ENCODE results near the gene SLC6A4. TPM values are rescaled to one million over a fixed set of nuclear protein-coding genes. Genes with fewer than 3 reads are reported as not detected.

SLC6A4 gene
- total and polyA plus RNA-seq, 2 of the 8 experiments (the other 6 are each of a cell fraction or from before 2014, with no cell fraction given): 0.09 to 0.33 TPM

DNA sequence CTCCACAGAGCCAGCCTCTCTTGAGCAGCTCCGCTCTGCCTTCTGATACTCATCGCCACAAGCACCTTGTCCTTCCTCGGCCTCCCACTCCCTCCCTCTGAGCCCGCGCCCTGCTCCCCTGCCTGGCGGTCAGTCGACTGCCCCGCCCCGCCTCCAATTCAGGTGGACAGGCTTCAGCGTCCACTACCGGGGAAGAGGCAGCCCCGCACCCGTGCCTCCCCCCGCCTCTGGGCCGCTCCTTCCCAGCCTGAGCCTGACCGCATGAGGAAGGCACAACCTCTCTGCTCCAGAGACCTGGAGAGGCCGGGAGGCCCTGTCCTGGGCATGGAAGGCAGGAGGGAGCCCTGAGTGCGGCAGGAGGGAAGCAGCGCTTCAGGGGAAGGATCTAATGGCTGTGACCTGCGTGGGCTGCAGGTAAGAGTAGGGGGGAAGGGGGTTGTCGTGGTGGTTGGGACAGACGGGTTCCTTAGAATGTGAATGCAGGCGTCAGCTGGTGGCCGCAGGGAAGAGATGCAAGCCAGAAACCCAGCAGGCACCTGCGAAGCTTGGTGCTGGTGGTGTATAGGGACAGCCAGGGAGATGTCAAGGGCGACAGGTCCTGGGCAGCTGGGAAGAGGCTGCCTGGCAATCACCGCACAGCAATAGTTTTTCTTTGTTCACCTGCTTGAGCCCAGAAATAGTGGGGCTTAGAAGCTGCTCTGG is 3.0 kb upstream of the SLC6A4 start:
- ChIA-PET POLR2A (ENCODE audit: partially characterized antibody) (interaction anchor here (0.6 to 2.3 kb wide), 4 partner anchors 9 to 134 kb away, joined by 3 to 9 read pairs (median 3); partner anchors contain the start of gene BLMH), CTCF (ENCODE audit: partially characterized antibody) (interaction anchor here (1.2 to 5.0 kb wide), 4 partner anchors 36 to 134 kb away, joined by 4 to 36 read pairs (median 15); no protein-coding TSS in a partner anchor)
- Histone ChIP-seq H3K4me1 (replicated peaks in 1 of 4; ENCODE audit: control insufficient read depth in 3 of 4, insufficient read depth in 4 of 4, low read length in 3 of 4) (peaks cover 0 to 18% (median 15%) of the 10 kb centered on the region in 4 experiments; a peak in 5 of 7 replicates), H3K27ac (ENCODE audit: low read depth, low read length) (no peak overlapping the region), H4K91ac (replicated peaks; ENCODE audit: insufficient read length, low read length) (no peak overlapping the region), H3K9me3 (ENCODE audit: insufficient read depth in 2 of 2, low read depth in 1 of 2, low read length in 1 of 2) (peaks cover 5 to 8% of the 10 kb centered on the region in 2 experiments; a peak in 2 of 4 replicates), H2BK5ac (ENCODE audit: low read depth, low read length) (no peak overlapping the region), H3K9ac (replicated peaks in 1 of 4; ENCODE audit: extremely low read depth in 1 of 4, low read depth in 3 of 4, low read length in 3 of 4) (no peak overlapping the region; a peak in 1 of 7 replicates), H3K23ac (ENCODE audit: insufficient read length) (no peak overlapping the region), H4K20me1 (replicated peaks in 1 of 2; ENCODE audit: control insufficient read depth in 1 of 2, insufficient read depth in 2 of 2, low read length in 2 of 2) (no peaks in the 10 kb centered on the region), H3K23me2 (ENCODE audit: low read depth, low read length) (peaks cover 18% of the 10 kb centered on the region; the same call in 1 of the 2 replicates), H3K4me2 (ENCODE audit: insufficient read depth in 1 of 2, low read depth in 2 of 2, low read length in 2 of 2) (peak overlapping the region; percentile 67 to 95), H3K56ac (replicated peaks; ENCODE audit: insufficient read length, low read depth, low read length) (peak overlapping the region; percentile 22), H4K5ac (ENCODE audit: insufficient read length, low read depth, low read length) (no peak overlapping the region), H3K27me3 (replicated peaks in 1 of 4; ENCODE audit: control insufficient read depth in 3 of 4, extremely low read depth in 1 of 4, insufficient read depth in 3 of 4, low read length in 3 of 4) (peaks cover 32 to 56% (median 52%) of the 10 kb centered on the region in 4 experiments), H3K4me3 (ENCODE audit: extremely low read depth in 1 of 4, insufficient read depth in 2 of 4, low read depth in 3 of 4, low read length in 4 of 4) (peak overlapping the region; percentile 10 to 59 (median 48); a peak in 7 of 8 replicates), H2AK5ac (ENCODE audit: low read depth, low read length) (no peak overlapping the region), H2AFZ (ENCODE audit: low read length) (peak overlapping the region; percentile 67; the same call in 1 of the 2 replicates), H3K14ac (ENCODE audit: insufficient read length) (no peak overlapping the region), H3K79me1 (ENCODE audit: low read depth, low read length) (no peaks in the 10 kb centered on the region), H2BK12ac (ENCODE audit: low read depth, low read length) (peak overlapping the region; percentile 23; the same call in 1 of the 2 replicates), H3K79me2 (ENCODE audit: control insufficient read depth in 1 of 2, insufficient read depth in 2 of 2, low read length in 2 of 2) (no peaks in the 10 kb centered on the region), H3K4ac (replicated peaks; ENCODE audit: insufficient read length, low read depth, low read length) (no peak overlapping the region), H3K36me3 (ENCODE audit: control insufficient read depth in 2 of 4, insufficient read depth in 4 of 4, low read length in 3 of 4) (peaks cover 0 to 7% (median 0%) of the 10 kb centered on the region in 4 experiments; a peak in 1 of 8 replicates), H2BK15ac (ENCODE audit: low read length) (peak overlapping the region; percentile 81; the same call in 1 of the 2 replicates), H3K18ac (ENCODE audit: extremely low read depth, low read length) (peak overlapping the region; percentile 93), H2BK20ac (ENCODE audit: low read length) (0 out of 2 replicates have a peak overlapping the region, but pooled peaks have one; percentile 18), H2BK120ac (replicated peaks; ENCODE audit: low read depth, low read length) (no peak overlapping the region), H4K8ac (ENCODE audit: extremely low read depth, insufficient read depth, low read length) (no peak overlapping the region)
- peak; percentile 35; the same call in 1 of the 2 replicates for TF ChIP-seq E2F6 (IDR thresholded peaks at IDR 0.05)
- no peak for TF ChIP-seq EGR1 (IDR thresholded peaks at IDR 0.05; ENCODE audit: borderline replicate concordance, low read depth, low read length)
- TF ChIP-seq KDM4A (IDR thresholded peaks at IDR 0.05; ENCODE audit: low read depth, low read length, severe bottlenecking): peak; percentile 49
- TF ChIP-seq TBP (IDR thresholded peaks at IDR 0.05; ENCODE audit: low read depth, low read length): peak; percentile 17; the same call in 1 of the 2 replicates
- peak in 1 of 2 experiments; percentile 20; a peak in 1 of 4 replicates for TF ChIP-seq SIN3A (conservative IDR thresholded peaks at IDR 0.05 in 1 of 2, IDR thresholded peaks at IDR 0.05 in 1 of 2; ENCODE audit: low read depth in 1 of 2, low read length in 2 of 2)
- 15% methylated on average over 12 of the region's 27 CpGs; no CpG with 5 or more reads in 1 of the 2 experiments for WGBS, 2 experiments (ENCODE audit: extremely low coverage in 1 of 2, insufficient coverage in 1 of 2, insufficient read length in 1 of 2, insufficient replicate concordance in 2 of 2, low coverage in 1 of 2, low lambda C conversion rate in 2 of 2, missing lambda C conversion rate in 1 of 2)
- DNase-seq (ENCODE audit: low read depth in 1 of 2, low spot score in 2 of 2) (peak in 1 of 2 experiments; percentile 66), FAIRE-seq (no peak)

Measured in H1 (cell line).